SK-N-SH (cell line): ENCODE results near the gene ACYP2. TPM values are rescaled to one million over a fixed set of nuclear protein-coding genes. Genes with fewer than 3 reads are reported as not detected.
A peak's percentile ranks its signal among the peaks of the same experiment; 100 is the strongest.
"Not testable (repeated sequence)": the region's sequence is repeated elsewhere in the genome, so short reads cannot be mapped to it uniquely, and the experiment has no call there.

Experiments
- CTCF ChIA-PET: fragments of 300-600, 350-600 bp; formaldehyde crosslinking; extraction: SDS; loops from one replicate; lab custom pipeline; 2021; lab: Yijun Ruan, JAX
- POLR2A ChIA-PET: fragments of 350-600 bp; sonication (Branson Sonifier 250); formaldehyde crosslinking; extraction: SDS; loops from one replicate; lab custom pipeline; 2020; ENCODE audit warnings: antibody characterized with exemption, inconsistent platforms; lab: Yijun Ruan, JAX
- DNase-seq: peaks from one replicate; pipeline ENCODE4 v3.0.0; 2012
- H2AFZ ChIP-seq: fragments of 200-600 bp; sonication (generic); 2 replicates; pipeline ENCODE4 v1.8.1; 2016; ENCODE audit warnings: antibody characterized with exemption, mild to moderate bottlenecking, low read depth
- H3F3A ChIP-seq: fragments of 200-600 bp; sonication (generic); replicated peaks from 2 replicates; pipeline ENCODE3; 2016; ENCODE audit warnings: antibody characterized with exemption, mild to moderate bottlenecking; ENCODE audit not compliant: insufficient read depth
- H3K27ac ChIP-seq, 2 experiments: fragments of 200-500 bp in 1 of 2; fragments of 200-600 bp in 1 of 2; sonication (Bioruptor generic) in 1 of 2; sonication (generic), shearing (Covaris generic) in 1 of 2; 2 replicates each; pipeline versions ENCODE4 v1.5.1 to v1.6.1; 2014 to 2016; ENCODE audit warnings: low read depth in 2 of 2, inconsistent platforms in 1 of 2, low read length in 1 of 2, mild to moderate bottlenecking in 1 of 2, mixed read lengths in 1 of 2
- H3K27me3 ChIP-seq: fragments of 200-600 bp; sonication (generic), shearing (Covaris generic); 2 replicates; pipeline ENCODE4 v1.6.1; 2016; ENCODE audit warnings: mixed run types; ENCODE audit not compliant: insufficient read depth
- H3K36me3 ChIP-seq, 2 experiments: fragments of 200-500 bp in 1 of 2; fragments of 200-600 bp in 1 of 2; sonication (Bioruptor generic) in 1 of 2; sonication (generic) in 1 of 2; replicated peaks in 1 of 2; 2 replicates each; pipeline versions ENCODE3 to v1.5.1; 2014 to 2016; ENCODE audit warnings: low read length in 1 of 2, mild to moderate bottlenecking in 1 of 2; ENCODE audit not compliant: insufficient read depth in 2 of 2, control insufficient read depth in 1 of 2
- H3K4me1 ChIP-seq, 2 experiments: fragments of 200-500 bp in 1 of 2; fragments of 200-600 bp in 1 of 2; sonication (Bioruptor generic) in 1 of 2; sonication (generic), shearing (Covaris generic) in 1 of 2; 2 replicates each; pipeline versions ENCODE4 v1.5.1 to v1.6.1; 2014 to 2016; ENCODE audit warnings: low read depth in 1 of 2, low read length in 1 of 2, mixed run types in 1 of 2; ENCODE audit not compliant: insufficient read depth in 2 of 2, control insufficient read depth in 1 of 2
- H3K4me2 ChIP-seq: fragments of 200-600 bp; sonication (generic), shearing (Covaris generic); 2 replicates; pipeline ENCODE4 v1.6.1; 2017; ENCODE audit warnings: mixed run types
- H3K4me3 ChIP-seq, 2 experiments: fragments of 200-500 bp in 1 of 2; fragments of 200-600 bp in 1 of 2; sonication (Bioruptor generic) in 1 of 2; sonication (generic), shearing (Covaris generic) in 1 of 2; 2 replicates each; pipeline versions ENCODE4 v1.5.1 to v1.8.1; 2014 to 2016; ENCODE audit warnings: low read depth in 2 of 2, inconsistent platforms in 1 of 2, low read length in 1 of 2, mild to moderate bottlenecking in 1 of 2, mixed read lengths in 1 of 2, moderate library complexity in 1 of 2
- H3K79me2 ChIP-seq: fragments of 200-600 bp; sonication (generic); 2 replicates; pipeline ENCODE4 v1.8.1; 2017; ENCODE audit warnings: mild to moderate bottlenecking; ENCODE audit not compliant: insufficient read depth
- H3K9ac ChIP-seq: fragments of 200-600 bp; sonication (generic); 2 replicates; pipeline ENCODE4 v1.6.1; 2017; ENCODE audit warnings: mixed run types
- H3K9me2 ChIP-seq: fragments of 200-600 bp; sonication (generic); 2 replicates; pipeline ENCODE4 v1.6.1; 2017; ENCODE audit warnings: mixed run types
- H3K9me3 ChIP-seq: fragments of 200-600 bp; sonication (generic); 2 replicates; pipeline ENCODE4 v1.6.1; 2017; ENCODE audit warnings: mixed run types, mild to moderate bottlenecking, moderate library complexity
- H4K20me1 ChIP-seq: fragments of 200-600 bp; sonication (generic); 2 replicates; pipeline ENCODE4 v1.6.1; 2017; ENCODE audit warnings: mild to moderate bottlenecking, mixed run types; ENCODE audit not compliant: insufficient read depth
- FOXJ3 ChIP-seq: sonication (generic); formaldehyde crosslinking; IDR thresholded peaks from 2 replicates; pipeline ENCODE4 v1.5.1; 2020; ENCODE audit warnings: mild to moderate bottlenecking, missing genetic modification reagents
- GABPA ChIP-seq: IDR thresholded peaks from 2 replicates; pipeline ENCODE4 v1.4.0; 2012; ENCODE audit warnings: low read depth, mild to moderate bottlenecking
- GATA2 ChIP-seq: sonication (generic); formaldehyde crosslinking; IDR thresholded peaks from 2 replicates; pipeline ENCODE4 v1.5.0; 2020; ENCODE audit warnings: mild to moderate bottlenecking, missing genetic modification reagents
- JUND ChIP-seq: IDR thresholded peaks from 2 replicates; pipeline ENCODE4 v1.4.0; 2012
- PBX3 ChIP-seq: IDR thresholded peaks from 2 replicates; pipeline ENCODE4; 2012
- RAD21 ChIP-seq: IDR thresholded peaks from 2 replicates; pipeline ENCODE4 v1.6.1; 2012; ENCODE audit warnings: mild to moderate bottlenecking, low read length
- RCOR1 ChIP-seq: fragments of 150-350 bp; IDR thresholded peaks from 2 replicates; pipeline ENCODE4 v1.6.1; 2017; ENCODE audit warnings: antibody characterized with exemption, low read length
- TCF12 ChIP-seq: IDR thresholded peaks from 2 replicates; pipeline ENCODE4 v1.4.0; 2012
- YY1 ChIP-seq: IDR thresholded peaks from 2 replicates; pipeline ENCODE4 v1.4.0; 2012; ENCODE audit warnings: low read depth, mild to moderate bottlenecking
- WGBS: methylation state at CpG from one replicate; pipeline ENCODE4 v1.1.6; 2017; ENCODE audit warnings: low lambda C conversion rate; 5-methylcytosine and 5-hydroxymethylcytosine counted together
- polyA plus RNA-seq, 3 experiments: library from polyadenylated mRNA; depleted of rRNA; stranded (reverse); fragments of >200 nt; gene quantifications; 2 replicates each; pipeline ENCODE4 v1.2.3, GENCODE V29; 2012
- TF ChIP-seq, protein P1 (sequence below): fragments of 150-350 bp; IDR thresholded peaks from 2 replicates; pipeline ENCODE4 v1.6.1; 2017; ENCODE audit warnings: antibody characterized with exemption, low read length, low read depth, borderline replicate concordance
- TF ChIP-seq, protein P2 (sequence below): fragments of 150-350 bp; IDR thresholded peaks from 2 replicates; pipeline ENCODE4 v1.6.1; 2016; ENCODE audit warnings: mild to moderate bottlenecking, low read depth, low read length
- TF ChIP-seq, protein P3 (sequence below): IDR thresholded peaks from 2 replicates; pipeline ENCODE4 v1.4.0; 2012; ENCODE audit warnings: low read depth

ACYP2 gene
- polyA plus RNA-seq, 1 of the 3 experiments (the other 2 are of a cell fraction) = 8.8 TPM

GRCh38 chr2:54261537-54261936, 146.1 kb downstream of the ACYP2 start:
- no peak for TF ChIP-seq JUND
- no peak for TF ChIP-seq YY1
- TF ChIP-seq, protein P1, sequence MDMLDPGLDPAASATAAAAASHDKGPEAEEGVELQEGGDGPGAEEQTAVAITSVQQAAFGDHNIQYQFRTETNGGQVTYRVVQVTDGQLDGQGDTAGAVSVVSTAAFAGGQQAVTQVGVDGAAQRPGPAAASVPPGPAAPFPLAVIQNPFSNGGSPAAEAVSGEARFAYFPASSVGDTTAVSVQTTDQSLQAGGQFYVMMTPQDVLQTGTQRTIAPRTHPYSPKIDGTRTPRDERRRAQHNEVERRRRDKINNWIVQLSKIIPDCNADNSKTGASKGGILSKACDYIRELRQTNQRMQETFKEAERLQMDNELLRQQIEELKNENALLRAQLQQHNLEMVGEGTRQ = no peak
- no peak for TF ChIP-seq RCOR1
- TF ChIP-seq, protein P2, sequence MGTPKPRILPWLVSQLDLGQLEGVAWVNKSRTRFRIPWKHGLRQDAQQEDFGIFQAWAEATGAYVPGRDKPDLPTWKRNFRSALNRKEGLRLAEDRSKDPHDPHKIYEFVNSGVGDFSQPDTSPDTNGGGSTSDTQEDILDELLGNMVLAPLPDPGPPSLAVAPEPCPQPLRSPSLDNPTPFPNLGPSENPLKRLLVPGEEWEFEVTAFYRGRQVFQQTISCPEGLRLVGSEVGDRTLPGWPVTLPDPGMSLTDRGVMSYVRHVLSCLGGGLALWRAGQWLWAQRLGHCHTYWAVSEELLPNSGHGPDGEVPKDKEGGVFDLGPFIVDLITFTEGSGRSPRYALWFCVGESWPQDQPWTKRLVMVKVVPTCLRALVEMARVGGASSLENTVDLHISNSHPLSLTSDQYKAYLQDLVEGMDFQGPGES = no peak
- TF ChIP-seq, protein P3, sequence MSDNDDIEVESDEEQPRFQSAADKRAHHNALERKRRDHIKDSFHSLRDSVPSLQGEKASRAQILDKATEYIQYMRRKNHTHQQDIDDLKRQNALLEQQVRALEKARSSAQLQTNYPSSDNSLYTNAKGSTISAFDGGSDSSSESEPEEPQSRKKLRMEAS = no peak
- TF ChIP-seq GABPA = no peak
- TF ChIP-seq TCF12 = no peak
- TF ChIP-seq PBX3 = no peak
- TF ChIP-seq FOXJ3 = no peak
- TF ChIP-seq RAD21 = no peak
- no peak overlapping the region for H3K4me2 ChIP-seq

GRCh38 chr2:54262015-54262765, 146.8 kb downstream of the ACYP2 start:
- Histone ChIP-seq H3K27me3 (no peaks in the 10 kb centered on the region), H3K9me2 (no peaks in the 10 kb centered on the region), H3K27ac (peak overlapping the region in 1 of 2 experiments; percentile 22; a peak in 1 of 4 replicates), H3K4me1 (peaks cover 0 to 3% of the 10 kb centered on the region in 2 experiments; a peak in 2 of 4 replicates), H3K4me2 (no peak overlapping the region), H2AFZ (no peak overlapping the region), H4K20me1 (no peaks in the 10 kb centered on the region), H3K36me3 (no peaks in the 10 kb centered on the region), H3K79me2 (no peaks in the 10 kb centered on the region), H3K9ac (no peak overlapping the region)
- ChIA-PET POLR2A (no interaction called here), CTCF (interaction anchor here (0.9 to 1.2 kb wide), 2 partner anchors 47 to 54 kb away, joined by 3 read pairs; no protein-coding TSS in a partner anchor)
- WGBS = 37% methylated on average over 2 of the region's 2 CpGs
- DNase-seq = peak; percentile 67
- 0 out of 2 replicates have a peak, but pooled peaks have one; percentile 18 for TF ChIP-seq GATA2
- TF ChIP-seq, protein P3 = no peak
- TF ChIP-seq, all 33 proteins: peak for 1
- H3K9me3 ChIP-seq = no peaks in the 10 kb centered on the region
- peaks cover 6% of the 10 kb centered on the region for H3F3A ChIP-seq
- H3K4me3 ChIP-seq = no peak overlapping the region

More at GRCh38 chr2:54261537-54261936, 146.1 kb downstream of the ACYP2 start:
- Histone ChIP-seq H3K36me3 (no peaks in the 10 kb centered on the region), H3K9me2 (no peaks in the 10 kb centered on the region), H3K79me2 (no peaks in the 10 kb centered on the region), H3K9ac (no peak overlapping the region), H3K27ac (peak overlapping the region in 1 of 2 experiments; percentile 22; a peak in 1 of 4 replicates), H2AFZ (no peak overlapping the region), H3F3A (peaks cover 6% of the 10 kb centered on the region), H4K20me1 (no peaks in the 10 kb centered on the region), H3K9me3 (no peaks in the 10 kb centered on the region), H3K4me3 (no peak overlapping the region), H3K27me3 (no peaks in the 10 kb centered on the region), H3K4me1 (peaks cover 0 to 3% of the 10 kb centered on the region in 2 experiments; a peak in 2 of 4 replicates)
- WGBS = 42% methylated on average over 2 of the region's 2 CpGs
- DNase-seq = no peak
- ChIA-PET CTCF (interaction anchor here (0.7 to 1.2 kb wide), 2 partner anchors 10 to 46 kb away, joined by 3 read pairs; no protein-coding TSS in a partner anchor), POLR2A (no interaction called here)

DNA sequence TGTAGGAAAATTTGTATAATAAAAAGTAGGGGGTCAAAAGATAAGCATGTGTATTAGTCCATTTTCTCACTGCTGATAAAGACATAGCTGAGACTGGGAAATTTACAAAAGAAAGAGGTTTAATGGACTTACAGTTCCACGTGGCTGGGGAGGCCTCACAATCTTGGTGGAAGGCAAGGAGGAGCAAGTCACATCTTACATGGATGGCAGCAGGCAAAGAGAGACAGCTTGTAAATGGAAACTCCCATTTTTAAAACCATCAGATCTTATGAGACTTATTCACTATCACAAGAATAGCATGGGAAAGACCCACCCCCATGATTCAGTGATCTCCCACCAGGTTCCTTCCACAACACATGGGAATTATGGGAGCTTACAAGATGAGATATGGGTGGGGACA, 149.7 kb downstream of the ACYP2 start:
- H3K9ac ChIP-seq, H3K4me3 ChIP-seq, DNase-seq, H3F3A ChIP-seq, H3K4me2 ChIP-seq, H4K20me1 ChIP-seq, CTCF ChIA-PET, H3K27ac ChIP-seq, H3K79me2 ChIP-seq, H2AFZ ChIP-seq, H3K9me3 ChIP-seq, H3K36me3 ChIP-seq, H3K9me2 ChIP-seq, H3K27me3 ChIP-seq, POLR2A ChIA-PET, H3K4me1 ChIP-seq: not testable (repeated sequence)
- WGBS = 24% methylated on average over 1 of the region's 1 CpG
